ENCODE data around the gene EPHA10. TPM values are rescaled to one million over a fixed set of nuclear protein-coding genes. Genes with fewer than 3 reads are reported as not detected.

The EPHA10 gene
- total and polyA plus RNA-seq, 10 donors, result 0.02 to 0.43 (median 0.10) TPM; not detected in 3

DNA sequence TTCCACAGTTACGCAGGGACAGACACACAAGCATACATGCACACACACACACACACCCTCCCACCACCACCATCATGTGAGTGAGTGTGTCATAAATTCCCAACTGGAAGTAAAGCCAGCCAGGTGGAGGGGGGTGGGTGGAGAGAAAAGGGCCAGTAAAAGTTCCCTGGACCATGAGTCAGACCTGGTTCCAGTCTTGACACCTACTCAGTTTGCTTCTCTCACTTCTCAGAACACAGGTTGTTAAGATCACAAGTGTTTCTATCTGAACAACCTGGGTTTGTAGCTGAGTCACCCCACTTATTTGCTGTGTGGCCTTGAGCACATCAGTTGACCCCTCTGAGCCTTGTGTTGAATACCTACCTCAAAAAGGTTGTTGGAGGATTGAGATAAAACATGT, 9.6 kb downstream of the EPHA10 start:
- intact Hi-C loops (cut with DNase I; ENCODE audit: low total_unique reads), result no loop called here
- 17 to 87% (median 74%) methylated on average over 1 of the region's 1 CpG for WGBS, 5 donors
- TF ChIP-seq, protein P1, sequence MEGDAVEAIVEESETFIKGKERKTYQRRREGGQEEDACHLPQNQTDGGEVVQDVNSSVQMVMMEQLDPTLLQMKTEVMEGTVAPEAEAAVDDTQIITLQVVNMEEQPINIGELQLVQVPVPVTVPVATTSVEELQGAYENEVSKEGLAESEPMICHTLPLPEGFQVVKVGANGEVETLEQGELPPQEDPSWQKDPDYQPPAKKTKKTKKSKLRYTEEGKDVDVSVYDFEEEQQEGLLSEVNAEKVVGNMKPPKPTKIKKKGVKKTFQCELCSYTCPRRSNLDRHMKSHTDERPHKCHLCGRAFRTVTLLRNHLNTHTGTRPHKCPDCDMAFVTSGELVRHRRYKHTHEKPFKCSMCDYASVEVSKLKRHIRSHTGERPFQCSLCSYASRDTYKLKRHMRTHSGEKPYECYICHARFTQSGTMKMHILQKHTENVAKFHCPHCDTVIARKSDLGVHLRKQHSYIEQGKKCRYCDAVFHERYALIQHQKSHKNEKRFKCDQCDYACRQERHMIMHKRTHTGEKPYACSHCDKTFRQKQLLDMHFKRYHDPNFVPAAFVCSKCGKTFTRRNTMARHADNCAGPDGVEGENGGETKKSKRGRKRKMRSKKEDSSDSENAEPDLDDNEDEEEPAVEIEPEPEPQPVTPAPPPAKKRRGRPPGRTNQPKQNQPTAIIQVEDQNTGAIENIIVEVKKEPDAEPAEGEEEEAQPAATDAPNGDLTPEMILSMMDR (IDR thresholded peaks at IDR 0.05 in 8 of 11, conservative IDR thresholded peaks at IDR 0.05 in 3 of 11), result no peak
- TF ChIP-seq POLR2AphosphoS5 (IDR thresholded peaks at IDR 0.05), result no peak
- no peak for TF ChIP-seq POLR2A (IDR thresholded peaks at IDR 0.05)
- peaks cover 0 to 21% (median 12%) of the 10 kb centered on the region in 6 donors for H3K4me1 ChIP-seq
- H3K27me3 ChIP-seq (replicated peaks in 1 of 7), result peaks cover 0 to 99% (median 38%) of the 10 kb centered on the region in 7 donors
- no peaks in the 10 kb centered on the region for H3K36me3 ChIP-seq
- no peak overlapping the region for H3K4me3 ChIP-seq
- H3K27ac ChIP-seq, result no peak overlapping the region
- H3K9me3 ChIP-seq, result no peaks in the 10 kb centered on the region
- DNase-seq, result no peak

DNA sequence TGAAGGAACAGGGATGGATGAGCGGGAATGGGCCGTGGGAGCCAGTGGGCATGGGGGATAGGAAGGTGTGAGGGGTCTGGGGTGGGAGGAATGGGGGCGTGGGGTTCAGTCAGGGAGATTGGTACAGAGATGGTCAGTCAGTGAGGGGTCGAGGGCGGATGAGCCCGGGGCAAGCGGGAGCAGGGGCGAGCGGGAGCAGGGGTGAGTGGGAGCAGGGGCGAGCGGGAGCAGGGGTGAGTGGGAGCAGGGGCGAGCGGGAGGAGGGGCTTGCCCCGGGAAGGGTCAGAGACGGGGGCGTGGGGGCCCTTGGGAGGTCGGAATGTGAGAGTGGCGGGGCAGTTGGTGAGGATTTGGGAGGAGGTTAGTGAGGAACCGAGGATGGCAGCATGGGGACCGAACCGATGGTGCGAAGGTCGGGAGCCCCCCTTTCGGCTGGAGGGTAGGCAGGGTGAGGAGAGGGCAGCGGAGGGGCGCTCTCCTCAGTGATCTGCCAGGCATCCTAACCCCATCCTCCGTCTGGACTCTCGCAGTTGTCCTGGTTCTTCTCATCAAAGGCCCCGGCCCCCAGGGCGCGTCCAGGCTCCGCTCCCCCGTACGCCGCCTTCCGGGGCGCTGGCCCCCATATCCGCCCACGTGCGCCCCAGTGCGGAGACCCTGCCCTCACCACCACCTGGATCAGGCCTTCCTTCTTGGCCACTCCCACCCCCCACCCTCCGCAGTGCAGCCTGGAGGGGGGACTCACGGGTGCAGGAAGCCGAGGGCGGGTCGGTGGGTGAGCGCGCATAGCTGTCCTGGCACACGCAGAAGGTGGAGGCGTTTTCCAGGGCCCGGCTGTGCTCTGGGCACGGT, 11.2 kb downstream of the EPHA10 start:
- Histone ChIP-seq H3K27ac (no peak overlapping the region), H3K27me3 (replicated peaks in 1 of 7) (peaks cover 0 to 99% (median 43%) of the 10 kb centered on the region in 7 donors), H3K4me1 (peaks cover 0 to 21% (median 12%) of the 10 kb centered on the region in 6 donors), H3K9me3 (no peaks in the 10 kb centered on the region), H3K4me3 (peak overlapping the region in 1 of 8 donors; percentile 70), H3K36me3 (no peaks in the 10 kb centered on the region)
- TF ChIP-seq POLR2AphosphoS5 (IDR thresholded peaks at IDR 0.05) (no peak), POLR2A (IDR thresholded peaks at IDR 0.05) (no peak)
- TF ChIP-seq, protein P1 (IDR thresholded peaks at IDR 0.05 in 8 of 11, conservative IDR thresholded peaks at IDR 0.05 in 3 of 11), result no peak
- DNase-seq, result no peak
- 4 to 9% (median 6%) methylated on average over 44 to 52 of the region's 52 CpGs for WGBS, 5 donors
- intact Hi-C loops (cut with DNase I; ENCODE audit: low total_unique reads), result no loop called here

GRCh38 chr1:37752583-37753471, 12.1 kb downstream of the EPHA10 start:
- H3K9me3 ChIP-seq, result peaks cover 0 to under 1% (median 0%) of the 10 kb centered on the region in 8 donors
- H3K27me3 ChIP-seq (replicated peaks in 1 of 7), result peaks cover 0 to 99% (median 45%) of the 10 kb centered on the region in 7 donors
- H3K27ac ChIP-seq, result no peak overlapping the region
- no peaks in the 10 kb centered on the region for H3K36me3 ChIP-seq
- peak overlapping the region in 7 of 8 donors; percentile 13 to 70 (median 37) for H3K4me3 ChIP-seq
- intact Hi-C loops (cut with DNase I; ENCODE audit: low total_unique reads), result no loop called here
- 1 to 5% (median 2%) methylated on average over 32 to 105 of the region's 105 CpGs for WGBS, 5 donors
- peaks cover 0 to 21% (median 12%) of the 10 kb centered on the region in 6 donors for H3K4me1 ChIP-seq
- no peak for DNase-seq
- TF ChIP-seq POLR2AphosphoS5 (IDR thresholded peaks at IDR 0.05) (no peak), POLR2A (IDR thresholded peaks at IDR 0.05) (no peak)
- TF ChIP-seq, protein P1 (IDR thresholded peaks at IDR 0.05 in 8 of 11, conservative IDR thresholded peaks at IDR 0.05 in 3 of 11), result no peak

All from spleen (tissue), 11 donors.